Mucosa of gallbladder (tissue), 1 donor: ENCODE results near the gene IL17B. TPM values are rescaled to one million over a fixed set of nuclear protein-coding genes. Genes with fewer than 3 reads are reported as not detected.
"Not testable (repeated sequence)": the region's sequence is repeated elsewhere in the genome, so short reads cannot be mapped to it uniquely, and the experiment has no call there.

Experiments used
- DNase-seq: peaks from one replicate; pipeline ENCODE4 v3.0.0-alpha.2; 2020; ENCODE audit warnings: low spot score
- total RNA-seq: library from RNA; stranded (reverse); gene quantifications from one replicate; pipeline ENCODE4 v1.2.1, GENCODE V29; 2021
- donor health status: DM: no; HTN: no; CAD: no.

IL17B gene
- total RNA-seq, 1 donor from 2014 or later, result 0.52 TPM

DNA sequence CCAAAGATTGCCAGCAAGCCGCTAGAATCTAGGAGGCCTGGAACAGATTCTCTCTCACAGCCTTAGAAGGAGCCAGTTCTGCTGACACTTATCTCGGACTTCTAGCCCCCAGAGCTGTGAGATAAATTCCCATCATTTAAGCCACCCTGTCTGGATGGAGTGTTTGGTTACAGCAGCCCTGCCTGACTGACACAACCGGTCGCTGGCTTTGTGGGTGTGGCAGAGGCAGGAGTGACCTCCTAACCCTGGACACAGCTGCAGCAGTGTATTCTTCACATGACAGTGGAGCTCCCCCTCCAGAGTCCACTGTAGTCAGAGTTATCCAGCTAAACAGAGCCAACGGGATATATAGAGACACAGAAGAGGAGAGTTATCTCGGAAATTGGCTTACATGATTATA is 21.2 kb upstream of the IL17B start:
- no peak for DNase-seq

DNA sequence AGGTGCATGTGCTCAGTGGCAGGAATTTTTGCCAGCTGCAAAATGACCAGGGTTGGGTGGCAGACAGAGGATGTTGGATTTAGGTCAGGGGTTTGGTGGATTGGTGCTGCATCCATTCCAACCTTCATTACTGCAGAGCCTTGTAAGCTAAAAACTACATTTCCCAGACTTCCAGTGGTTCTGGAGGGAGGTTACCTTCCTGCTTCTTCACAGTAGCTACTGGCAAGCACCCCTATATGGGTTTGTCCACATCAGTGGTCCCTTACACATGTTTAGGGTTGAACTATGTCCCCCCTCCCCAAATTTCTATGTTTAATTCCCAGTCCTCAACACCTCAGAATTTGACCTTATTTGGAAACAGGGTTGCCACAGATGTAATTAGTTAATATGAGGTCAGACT is 20.7 kb upstream of the IL17B start:
- DNase-seq, result no peak

DNA sequence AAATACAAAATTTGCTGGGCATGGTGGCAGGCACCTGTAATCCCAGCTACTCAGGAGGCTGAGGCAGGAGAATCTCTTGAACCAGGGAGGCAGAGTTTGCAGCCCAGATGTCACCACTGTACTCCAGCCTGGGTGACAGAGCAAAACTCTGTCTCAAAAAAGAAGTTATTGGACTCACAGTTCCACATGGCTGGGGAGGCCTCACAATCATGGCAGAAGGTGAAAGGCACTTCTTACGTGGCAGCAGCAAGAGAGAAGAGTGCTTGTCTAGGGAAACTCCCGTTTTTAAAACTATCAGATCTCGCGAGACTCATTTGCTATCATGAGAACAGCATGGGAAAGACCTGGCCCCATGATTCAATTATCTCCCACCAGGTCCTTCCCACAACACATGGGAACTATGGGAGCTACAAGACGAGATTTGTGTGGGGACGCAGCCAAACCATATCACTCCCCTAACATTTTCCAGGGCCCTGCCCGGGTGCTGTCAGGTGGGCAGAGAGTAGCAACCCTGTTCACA is 19.7 kb upstream of the IL17B start:
- not testable (repeated sequence) for DNase-seq

DNA sequence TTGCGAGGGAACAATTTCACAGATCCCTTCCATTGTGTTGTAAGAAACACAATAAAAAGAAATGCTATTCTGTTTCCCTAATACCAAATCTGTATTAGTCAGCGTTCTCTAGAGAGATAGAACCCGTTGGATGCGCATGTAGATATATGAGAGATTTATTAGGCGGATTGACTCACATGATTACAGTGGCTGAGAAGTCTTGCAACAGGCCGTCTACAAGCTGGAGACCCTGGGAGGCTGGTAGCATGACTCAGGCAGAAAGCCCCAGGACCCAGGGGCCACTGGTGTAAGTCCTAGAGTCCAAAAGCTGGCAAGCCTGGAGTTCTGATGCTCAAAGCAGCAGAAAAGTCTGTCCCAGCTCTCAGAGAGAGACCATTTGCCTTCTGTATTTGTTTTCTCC is 18.4 kb upstream of the IL17B start:
- DNase-seq, result no peak

DNA sequence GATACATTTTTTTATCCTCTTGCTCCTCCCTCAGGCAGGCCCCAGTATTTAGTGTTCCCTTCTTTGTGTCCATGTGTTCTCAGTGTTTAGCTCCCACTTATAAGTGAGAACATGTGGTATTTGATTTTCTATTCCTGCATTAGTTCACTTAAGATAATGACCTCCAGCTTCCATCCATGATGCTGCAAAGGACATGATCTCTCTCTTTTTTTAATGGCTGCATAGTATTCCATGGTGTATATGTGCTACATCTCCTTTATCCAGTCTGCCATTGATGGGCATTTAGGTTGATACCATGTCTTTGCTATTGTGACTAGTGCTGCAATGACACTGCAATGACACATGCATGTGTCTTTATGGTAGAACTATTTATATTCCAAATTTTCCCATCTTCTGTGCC is 15.9 kb upstream of the IL17B start:
- DNase-seq, result not testable (repeated sequence)

DNA sequence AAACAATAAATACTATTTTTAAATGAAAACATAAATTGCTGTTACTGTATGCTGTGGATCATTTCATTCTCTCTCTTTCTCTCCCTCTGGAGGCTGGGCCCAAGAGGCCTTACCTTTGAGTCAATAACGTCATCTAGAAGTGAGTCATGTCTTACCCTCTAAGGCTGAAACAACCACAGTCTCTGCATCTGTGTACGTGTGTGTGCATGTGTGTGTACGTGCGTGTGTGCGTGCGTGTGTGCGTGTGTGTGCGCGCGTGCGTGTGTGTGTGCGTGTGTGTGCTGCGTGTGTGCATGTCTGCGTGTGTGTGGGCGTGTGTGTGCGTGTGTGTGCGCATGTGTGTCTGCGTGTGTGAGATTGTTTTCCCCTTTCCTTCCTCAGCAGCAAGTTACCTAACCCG is 13.6 kb upstream of the IL17B start:
- DNase-seq, result no peak

DNA sequence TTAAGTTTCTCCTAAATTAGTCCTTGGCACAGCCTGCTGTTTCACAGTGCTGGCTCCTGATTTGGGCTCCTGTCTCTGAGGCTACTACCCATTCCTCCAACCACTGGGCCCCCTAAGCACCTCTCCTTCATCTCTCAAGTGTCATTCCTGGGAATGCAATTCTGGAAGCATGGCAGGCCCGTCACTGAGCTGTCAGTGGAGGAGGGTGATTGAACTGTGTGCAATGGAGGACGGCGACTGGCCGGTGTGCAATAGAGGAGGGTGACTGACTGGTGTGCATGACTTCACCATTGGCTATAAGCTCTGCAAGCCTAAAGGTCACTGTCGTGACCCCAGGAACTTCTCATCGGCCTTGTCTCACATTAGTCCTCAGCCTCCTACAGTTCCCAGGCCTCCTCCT is 12.4 kb upstream of the IL17B start:
- no peak for DNase-seq

DNA sequence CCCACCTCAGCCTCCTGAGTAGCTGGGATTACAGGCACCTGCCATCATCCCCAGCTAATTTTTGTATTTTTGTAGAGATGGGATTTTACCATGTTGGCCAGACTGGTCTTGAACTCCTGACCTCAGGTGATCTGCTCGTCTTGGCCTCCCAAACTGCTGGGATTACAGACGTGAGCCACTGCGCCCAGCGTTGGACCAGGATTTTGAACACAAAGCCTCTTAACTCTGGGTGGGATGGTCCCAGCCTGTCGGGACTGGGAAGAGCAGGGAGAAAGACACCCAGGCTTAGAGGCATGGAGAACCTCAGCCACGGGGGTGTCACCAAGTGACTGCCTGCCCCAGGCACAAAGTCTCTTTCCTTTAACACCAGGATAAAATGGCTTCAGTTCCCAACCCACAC is 12.0 kb upstream of the IL17B start:
- not testable (repeated sequence) for DNase-seq

DNA sequence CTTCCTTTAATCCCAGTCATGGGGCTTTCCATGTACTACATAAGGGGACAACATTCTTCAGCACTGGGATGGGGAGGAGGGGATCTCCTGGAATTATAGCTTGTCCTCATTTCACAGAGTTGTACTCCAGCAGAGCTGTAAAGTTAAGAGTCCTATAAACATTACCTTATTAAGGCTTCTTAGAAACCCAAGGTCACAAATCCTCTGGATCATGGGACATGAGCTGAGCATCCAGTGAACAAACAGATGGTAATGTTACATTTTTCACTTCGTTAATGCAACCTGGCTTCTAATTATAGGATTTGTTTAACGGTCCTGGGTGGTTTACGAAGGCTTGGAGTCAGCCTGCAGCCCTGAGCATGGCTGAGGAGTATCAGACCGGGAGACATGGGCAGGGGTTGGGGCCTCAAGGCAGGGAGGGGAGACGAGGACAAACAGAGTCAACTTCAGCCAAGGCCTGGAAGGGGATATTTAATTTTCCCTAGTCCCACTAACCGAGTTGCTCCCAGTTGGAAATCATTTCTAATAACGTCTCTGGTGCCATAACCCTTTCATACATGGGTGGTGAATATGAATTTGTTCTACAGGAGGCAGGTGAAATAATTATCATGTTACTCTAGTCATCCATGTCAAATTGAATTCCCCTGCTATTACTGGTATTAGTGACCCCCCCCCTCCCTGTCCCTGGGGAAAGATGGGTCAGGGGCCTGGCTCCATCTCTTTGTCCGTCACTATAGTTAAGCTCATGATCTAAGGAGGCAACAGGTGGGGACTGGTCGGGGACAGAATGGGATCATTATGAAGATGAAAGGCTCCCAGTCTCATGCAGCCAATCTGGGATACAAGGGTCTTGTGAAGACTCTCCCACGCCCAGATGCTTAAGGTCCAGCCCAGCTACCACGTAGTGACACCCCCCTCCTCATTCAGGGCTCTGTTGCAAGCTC is 10.7 kb upstream of the IL17B start:
- no peak for DNase-seq

DNA sequence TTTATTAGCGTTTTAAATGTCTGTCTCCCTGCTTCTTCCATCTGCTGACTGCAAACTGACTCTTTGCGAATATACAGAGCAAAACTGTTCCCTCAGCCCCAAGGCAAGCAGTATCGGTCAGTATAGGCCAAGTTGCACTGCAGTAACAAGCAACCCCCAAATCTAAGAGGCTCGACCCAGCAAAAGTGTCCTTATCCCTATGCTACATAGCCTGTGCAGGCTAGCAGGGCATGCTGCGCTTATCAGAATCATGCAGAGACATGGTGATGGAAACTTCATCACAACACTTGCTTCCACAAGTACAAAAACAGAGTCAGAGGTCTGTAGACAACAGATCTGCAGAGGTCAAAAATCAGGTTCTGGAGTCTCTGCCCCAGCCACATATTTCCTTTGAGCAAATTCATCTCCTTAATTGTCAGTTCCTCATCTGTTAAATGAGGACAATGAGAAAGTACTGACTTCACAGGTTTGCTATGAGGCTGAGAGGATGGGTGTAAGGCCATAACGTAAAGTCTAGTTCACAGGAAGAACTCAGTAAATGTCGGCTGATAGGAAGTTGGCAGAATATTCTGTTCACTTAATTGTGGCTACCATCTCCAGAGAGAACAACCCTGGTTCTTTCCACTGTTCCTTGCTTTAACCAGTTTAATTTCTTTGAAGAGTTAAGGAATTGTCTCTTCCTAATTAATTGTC is 9.6 kb upstream of the IL17B start:
- DNase-seq, result no peak

DNA sequence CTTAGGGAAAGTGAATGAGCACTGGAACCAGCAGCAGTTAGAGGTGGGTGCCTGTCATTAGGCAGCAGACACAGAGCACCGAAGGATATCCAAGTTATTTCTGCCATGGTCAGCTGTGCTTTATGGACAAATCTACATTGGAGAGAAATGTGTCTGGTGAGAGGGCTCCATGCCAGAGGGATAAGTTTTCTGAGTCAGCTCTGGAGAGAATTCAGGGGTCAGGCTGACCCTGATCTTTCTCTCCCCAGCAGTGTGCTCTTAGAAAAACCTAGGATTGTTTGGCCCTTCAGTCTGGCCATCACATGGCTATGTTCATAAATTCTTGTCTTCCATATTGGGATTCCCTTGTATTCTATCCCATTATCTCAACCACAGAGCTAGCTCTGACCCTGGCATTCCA is 8.9 kb upstream of the IL17B start:
- no peak for DNase-seq

DNA sequence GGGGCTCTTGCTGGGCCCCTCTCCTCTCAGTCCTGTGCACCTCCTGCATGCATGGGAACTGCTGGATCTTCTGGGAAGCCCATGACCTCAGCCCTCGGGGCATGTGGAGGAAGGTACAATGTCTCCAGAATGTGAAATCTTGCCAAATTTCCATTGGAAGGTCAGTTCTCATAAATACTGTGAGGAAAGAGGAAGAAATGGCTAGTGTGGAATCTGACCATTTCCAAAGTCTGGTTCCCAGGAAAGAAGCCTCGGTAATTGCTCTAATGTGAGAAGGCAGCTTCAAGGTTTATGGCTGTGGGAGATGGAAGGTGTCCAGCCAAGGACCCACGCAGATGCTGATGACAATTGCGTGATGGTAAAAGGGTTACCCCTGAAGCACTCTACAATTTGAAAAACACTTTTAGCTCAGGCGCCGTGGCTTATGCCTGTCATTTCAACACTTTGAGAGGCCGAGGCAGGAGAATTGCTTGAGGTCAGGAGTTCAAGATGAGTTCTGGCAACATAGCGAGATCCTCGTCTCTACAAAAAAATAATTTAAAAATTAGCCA is 8.1 kb upstream of the IL17B start:
- DNase-seq, result no peak

DNA sequence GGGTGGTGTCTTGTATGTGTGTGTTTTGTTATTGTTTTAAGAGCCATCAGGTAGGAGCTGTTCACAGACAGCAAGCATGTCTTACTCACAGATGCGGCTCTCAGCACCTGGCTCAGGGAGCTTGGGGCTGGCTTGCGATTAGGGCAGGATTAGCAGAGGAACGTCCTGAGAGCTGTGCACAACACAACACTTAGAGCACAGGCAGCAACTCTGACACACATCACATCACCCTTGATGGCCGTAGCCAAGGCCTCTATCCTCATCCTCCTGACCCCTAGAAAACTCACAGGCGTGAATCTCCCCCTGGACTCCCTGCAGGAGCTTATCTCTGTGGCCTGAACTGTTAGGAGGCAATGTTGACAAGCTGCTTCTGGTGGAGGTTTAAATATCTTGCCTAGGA is 7.1 kb upstream of the IL17B start:
- DNase-seq, result no peak

DNA sequence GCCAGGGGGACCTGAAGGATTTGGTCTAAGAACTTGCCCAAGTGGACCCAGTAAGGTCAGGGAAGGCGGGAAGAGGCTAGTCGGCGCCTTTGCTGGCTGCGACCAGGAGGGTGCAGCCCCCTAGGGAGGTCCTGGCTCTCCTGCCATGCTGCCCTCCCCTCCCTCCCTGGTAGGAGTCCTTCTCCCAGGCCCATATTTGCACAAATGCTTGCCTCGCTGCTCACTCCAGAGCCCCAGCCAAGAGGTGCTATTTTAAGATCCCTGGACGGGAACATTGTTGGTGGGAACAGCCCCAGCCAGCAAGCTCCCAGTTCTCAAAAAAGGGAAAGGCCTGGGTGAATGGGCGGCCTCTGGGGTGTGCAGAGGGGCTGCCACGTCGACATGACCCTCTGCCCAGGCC is 4.3 kb upstream of the IL17B start:
- DNase-seq, result peak; percentile 50

DNA sequence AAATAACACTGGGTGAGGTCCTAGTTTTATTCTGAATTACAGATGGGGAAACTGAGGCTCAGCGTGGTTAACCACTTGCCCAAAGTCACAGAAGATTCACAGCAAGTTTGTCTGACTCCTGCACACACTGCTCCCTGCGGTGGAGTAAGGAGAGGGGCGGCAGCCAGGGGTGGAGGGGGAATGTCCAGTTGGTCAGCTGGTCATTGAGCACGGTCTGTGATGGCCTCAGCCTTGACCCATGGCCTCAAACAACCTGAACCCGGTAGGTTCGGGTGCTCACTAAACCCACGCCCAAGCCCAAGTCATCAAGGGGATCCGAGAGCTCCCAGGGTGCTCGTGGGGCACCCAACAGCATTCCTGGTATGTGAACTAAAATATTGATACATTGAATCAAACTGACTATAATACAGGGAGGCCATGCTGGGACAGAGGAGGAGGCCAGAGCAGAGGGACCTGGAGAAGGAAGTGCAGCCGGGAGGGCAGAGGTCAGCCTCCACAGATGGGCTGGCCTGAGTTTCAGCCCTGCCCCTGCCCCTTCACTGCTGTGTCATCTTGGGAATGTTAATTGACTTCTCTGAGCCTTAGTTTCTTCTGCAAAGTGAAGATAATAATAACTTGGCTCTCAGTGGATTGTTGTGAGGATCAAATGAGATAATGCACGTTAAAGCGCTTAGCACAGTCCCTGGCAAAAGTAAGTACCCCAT is 3.6 kb upstream of the IL17B start:
- DNase-seq, result no peak

DNA sequence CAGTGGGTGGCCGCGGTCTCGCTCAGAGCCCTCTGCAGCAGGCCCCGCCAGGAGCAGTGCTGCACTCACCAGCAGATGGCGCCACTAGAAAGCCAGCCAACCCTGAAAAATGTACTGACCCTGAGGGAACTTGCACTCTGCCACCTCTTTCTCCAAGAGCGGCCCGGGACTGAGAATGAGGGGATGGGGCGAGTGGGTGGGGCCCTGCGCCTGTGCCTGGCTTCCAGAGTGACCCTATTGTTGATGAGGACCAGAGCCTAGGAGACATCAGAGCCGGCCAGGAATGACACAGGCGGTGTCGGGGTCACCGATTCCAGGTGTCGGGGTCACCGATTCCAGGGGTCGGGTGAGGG is 2.9 kb upstream of the IL17B start:
- peak; percentile 80 for DNase-seq

DNA sequence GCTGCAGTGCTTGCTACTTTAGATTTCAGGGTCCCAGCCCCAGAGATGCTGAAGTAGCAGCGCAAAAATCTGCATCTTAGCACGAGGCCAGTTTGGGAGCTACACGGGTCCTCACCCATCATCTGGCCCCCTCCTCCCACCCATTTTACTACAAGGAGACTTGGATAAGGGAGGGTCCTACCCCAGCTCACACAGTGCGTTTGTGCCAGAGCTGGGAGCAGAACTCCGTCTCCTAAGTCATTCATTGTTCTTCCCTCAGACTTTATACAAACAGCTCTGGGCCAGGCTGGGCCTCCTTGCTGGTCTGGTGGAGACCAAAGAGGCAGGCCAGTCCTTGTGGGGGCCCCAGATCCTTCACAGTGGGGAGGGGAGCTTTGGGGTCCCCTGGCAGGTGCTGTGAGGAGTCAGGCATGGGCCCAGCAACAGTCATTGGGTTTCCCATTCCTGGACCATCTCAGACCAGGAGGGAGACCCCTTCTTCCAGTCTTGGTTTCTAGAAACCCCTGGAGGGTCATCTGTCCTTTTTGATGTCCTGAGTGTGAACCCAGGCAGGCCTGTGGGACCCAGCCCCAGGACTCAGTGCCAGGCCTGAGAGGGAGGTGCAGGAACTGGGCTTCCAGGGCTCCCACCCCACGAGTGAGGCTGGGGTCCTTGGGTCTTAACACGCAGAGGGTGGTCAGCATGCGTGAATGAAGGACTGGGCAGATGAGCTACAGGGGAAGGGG is 2.3 kb upstream of the IL17B start:
- no peak for DNase-seq

DNA sequence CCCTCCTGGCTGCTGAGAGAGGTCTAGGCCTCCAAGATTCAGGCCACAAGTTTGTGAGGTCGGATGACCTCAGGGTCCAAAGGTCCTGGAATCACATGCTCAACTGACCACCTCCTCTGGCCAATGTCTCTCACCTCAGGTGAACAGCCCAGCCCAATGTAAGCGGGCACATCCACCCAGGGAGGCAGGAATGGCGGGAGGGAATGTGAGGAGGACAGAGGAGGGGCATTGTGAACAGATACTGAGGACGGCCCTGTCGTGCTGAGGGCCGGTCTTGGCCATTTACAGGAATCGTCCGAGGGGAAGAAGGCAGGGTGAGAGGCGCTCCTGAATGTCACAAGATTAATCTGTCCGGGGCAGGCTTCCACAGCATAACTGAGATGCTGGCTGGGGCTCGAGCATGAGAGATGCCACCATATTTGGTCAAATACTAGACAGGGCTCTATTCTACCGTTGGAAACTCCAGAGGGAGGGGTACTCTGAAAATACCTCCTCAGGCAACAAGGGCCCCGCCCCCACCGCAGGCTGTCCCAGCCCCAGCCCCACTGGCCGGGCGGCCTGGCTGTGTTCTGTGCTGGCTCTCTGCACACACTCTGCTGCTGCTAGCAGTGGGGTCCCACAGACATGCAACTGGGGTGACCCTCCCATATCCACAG is 1.5 kb upstream of the IL17B start:
- peak; percentile 57 for DNase-seq

DNA sequence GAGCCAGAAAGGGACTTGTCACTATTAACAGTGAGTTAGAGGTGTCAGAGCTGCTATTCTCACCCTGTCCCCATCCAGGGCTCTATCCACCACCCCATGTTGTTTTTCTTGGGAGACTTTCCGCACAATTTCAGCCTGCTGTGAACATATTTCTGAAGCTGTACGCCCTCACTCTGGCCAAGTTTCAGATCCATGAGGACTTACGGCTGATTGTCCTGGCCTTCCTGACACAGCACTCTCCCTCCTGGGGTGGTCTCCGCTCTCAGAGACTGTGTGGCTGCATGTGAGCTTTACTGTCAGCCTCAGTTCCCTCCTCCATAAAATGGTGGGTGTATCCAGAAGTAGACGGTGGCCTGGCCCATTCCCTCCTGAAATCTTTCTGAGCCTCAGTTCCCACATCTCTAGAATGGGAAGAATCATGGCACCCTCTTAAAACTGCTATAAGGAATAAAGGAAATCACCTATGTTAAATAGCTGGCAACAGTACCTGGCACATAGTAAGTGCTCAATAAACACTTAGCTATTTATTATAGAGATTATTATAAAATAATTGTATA is 804 bp upstream of the IL17B start:
- no peak for DNase-seq

DNA sequence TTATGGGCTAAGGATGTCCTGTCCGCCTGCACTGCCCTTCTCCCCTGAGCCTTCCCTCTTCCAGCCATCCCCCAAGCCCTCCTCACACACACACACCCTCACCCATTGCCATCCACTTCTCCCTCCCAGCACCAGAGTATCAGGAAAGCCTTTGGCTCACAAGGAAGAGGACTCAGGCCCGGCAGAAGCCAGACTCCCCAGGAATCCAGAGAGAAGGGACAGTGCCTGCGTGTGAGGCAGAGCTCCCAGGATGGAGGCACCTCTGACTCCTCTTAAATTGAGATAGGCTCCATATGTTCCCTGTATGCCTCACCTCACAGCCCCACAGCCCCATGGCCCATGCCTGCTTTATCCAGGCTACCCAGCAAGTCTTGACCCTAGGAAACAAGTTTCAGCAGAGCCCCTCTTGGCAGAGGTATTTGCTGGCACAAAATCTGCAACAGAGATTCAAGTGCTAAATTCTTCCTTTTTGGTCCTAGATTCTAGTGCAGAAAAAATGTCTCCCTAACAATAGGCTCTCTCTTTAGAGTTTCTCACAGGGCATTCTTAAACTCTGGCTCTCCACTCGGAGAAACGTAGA is 761 bp downstream of the IL17B start:
- no peak for DNase-seq
